Measurements from ENCODE around the gene PLXNA4.
"Not testable (repeated sequence)": the region's sequence is repeated elsewhere in the genome, so short reads cannot be mapped to it uniquely, and the experiment has no call there.

Gene PLXNA4

GRCh38 chr7:132189881-132190280, 386.4 kb downstream of the PLXNA4 start:
- DNase-seq, result no peak

DNA sequence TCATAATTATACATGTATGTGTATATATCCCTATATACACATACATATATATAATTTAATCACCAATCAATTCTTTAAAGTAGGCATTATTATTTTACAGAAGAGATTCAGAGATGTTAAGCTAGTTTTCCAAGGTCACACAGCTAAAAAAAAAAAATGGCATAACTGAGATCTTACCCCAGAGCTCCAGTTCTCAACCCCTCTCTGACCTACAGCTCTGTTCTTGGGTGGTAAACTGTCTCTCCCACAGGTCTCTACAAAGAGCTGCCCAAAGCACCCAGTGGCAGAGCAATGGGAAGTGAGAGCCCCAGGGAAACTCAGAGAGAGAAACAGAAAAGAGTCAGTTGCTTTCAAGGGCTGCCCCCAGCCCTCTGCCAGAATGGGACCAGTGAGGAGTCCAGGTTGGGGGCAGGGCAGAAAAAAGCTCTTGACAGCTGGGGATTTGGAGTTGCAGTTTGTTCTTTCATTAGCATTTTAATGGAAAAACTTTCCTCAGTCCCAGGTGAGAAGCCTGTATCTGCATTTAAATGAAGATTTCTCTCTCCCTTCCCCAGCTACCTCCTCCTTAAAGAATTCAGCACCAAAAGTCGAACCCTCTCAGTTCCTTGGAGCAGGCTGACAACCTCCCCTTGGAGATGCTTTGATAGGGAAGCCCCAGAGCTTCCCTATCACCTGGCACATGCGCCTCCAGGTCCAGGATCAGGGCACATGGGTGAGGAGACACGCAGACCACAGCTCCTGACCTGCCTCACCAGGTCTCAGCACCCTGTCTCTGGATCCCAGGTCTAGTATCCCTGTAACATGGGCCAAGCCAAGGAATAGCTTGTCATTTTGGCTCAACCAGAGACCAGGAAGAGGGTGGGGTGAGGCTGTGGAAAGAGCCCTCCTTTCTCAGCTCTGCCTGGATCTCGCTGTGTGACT, 388.1 kb downstream of the PLXNA4 start:
- no peak for DNase-seq

- no peak for DNase-seq
Measured at GRCh38 chr7:132187391-132187790, 388.9 kb downstream of the PLXNA4 start.

DNA sequence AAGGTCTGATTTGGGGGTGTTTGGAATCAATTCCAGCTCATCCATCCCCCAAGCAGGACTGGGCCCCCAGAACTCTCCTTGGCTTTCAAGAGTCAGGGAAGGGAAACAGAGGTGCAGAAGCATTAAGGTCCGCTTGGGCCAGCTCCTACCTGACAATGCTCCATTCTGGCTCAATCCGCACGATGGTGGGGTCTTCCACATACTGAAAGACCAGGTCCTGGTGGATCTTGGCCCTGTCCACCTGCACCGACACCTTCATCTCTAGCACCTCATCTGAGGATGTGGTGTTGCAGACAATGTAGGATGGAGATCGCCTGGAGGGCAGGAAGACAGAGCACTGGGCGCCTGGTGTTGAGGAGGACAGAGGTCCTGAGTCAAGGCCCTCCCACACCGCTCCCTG, 391.1 kb downstream of the PLXNA4 start:
- DNase-seq, result no peak

DNA sequence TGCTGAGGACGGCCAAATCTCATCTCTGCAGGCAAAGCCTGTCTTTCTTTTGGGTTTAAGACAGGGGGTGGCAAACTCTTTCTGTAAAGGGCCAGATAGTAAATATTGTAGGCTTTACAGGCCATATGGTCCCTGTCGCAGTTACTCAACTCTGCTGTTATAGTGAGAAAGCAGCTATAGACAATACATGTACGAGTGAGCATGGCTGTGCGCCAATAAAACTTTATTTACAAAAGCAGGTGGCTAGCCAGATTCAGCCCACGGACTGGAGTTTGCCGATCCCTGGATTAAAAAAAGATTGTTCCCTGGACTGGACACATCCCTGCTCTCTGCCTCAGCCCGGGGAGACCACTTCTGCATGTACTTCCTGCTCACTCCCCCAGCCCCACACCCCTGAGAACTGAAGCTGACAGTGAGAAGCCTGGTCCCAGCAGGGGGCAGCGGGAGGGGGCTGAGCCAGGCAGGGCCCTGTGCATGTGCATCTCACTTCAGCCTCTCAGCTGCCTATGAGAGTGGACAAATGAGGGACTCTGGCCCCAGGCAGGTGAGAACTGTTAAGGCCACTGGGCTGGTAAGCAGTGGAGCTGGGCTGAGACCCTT, 392.4 kb downstream of the PLXNA4 start:
- no peak for DNase-seq

- no peak for DNase-seq
Measured at GRCh38 chr7:132182992-132183391, 393.3 kb downstream of the PLXNA4 start.

- no peak for DNase-seq
Measured at GRCh38 chr7:132181946-132182685, 394.2 kb downstream of the PLXNA4 start.

DNA sequence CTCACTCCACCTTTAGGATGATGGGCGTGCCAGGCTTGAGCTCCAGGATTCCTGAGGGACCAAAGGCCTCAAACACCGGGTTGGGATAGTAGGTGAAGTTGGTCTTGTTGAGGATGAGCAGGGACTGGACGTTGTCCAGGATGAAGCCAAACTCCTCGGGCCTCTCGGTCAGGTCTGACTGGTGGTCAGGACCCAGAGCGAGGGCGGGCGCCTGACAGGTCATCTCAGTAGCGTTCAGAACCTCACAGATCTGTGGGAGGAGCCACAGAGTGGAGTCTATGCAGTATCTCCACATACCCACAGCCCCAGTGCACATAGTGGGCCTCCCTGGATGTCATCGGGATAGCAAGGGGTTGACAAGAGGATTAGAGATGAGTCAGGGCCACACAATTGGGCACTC, 394.9 kb downstream of the PLXNA4 start:
- no peak for DNase-seq

GRCh38 chr7:132180481-132180880, 395.8 kb downstream of the PLXNA4 start:
- DNase-seq, result no peak

- no peak for DNase-seq
Measured at GRCh38 chr7:132179681-132180080, 396.6 kb downstream of the PLXNA4 start.

DNA sequence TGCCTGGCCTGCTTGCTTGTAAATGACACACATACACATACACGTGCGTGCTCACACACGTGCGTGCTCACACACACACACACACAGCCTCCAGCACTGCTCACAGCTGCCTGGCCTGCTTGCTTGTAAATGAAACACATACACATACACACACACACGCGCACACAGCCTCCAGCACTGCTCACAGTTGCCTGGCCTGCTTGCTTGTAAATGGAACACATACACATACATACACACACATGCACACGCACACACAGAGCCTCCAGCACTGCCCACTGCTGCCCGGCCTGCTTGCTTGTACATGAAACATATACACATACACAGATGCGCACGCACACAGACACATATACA, 397.2 kb downstream of the PLXNA4 start:
- DNase-seq, result no peak

DNA sequence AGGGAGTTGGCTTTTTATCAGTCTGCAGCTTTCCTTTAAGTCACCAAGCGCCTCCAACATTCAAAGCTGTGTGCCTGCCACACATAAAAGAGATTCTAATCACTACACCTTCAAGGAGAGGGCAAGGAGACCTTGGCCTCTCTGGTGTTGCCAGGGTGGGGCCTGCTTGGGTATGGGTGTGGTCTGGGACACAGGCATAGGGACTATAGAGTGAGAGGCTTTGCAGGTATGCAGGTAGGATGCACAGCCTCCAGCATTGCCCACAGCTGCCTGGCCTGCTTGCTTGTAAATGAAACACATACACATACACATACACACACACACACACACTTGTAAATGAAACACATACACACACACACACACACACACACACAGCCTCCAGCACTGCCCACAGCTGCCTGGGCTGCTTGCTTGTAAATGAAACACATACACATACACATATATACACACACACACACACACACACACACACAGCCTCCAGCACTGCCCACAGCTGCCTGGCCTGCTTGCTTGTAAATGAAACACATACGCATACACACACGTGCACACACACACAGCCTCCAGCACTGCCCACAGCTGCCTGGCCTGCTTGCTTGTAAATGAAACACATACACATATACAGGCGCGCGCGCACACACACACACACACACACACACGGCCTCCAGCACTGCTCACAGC, 397.7 kb downstream of the PLXNA4 start:
- DNase-seq, result not testable (repeated sequence)

DNA sequence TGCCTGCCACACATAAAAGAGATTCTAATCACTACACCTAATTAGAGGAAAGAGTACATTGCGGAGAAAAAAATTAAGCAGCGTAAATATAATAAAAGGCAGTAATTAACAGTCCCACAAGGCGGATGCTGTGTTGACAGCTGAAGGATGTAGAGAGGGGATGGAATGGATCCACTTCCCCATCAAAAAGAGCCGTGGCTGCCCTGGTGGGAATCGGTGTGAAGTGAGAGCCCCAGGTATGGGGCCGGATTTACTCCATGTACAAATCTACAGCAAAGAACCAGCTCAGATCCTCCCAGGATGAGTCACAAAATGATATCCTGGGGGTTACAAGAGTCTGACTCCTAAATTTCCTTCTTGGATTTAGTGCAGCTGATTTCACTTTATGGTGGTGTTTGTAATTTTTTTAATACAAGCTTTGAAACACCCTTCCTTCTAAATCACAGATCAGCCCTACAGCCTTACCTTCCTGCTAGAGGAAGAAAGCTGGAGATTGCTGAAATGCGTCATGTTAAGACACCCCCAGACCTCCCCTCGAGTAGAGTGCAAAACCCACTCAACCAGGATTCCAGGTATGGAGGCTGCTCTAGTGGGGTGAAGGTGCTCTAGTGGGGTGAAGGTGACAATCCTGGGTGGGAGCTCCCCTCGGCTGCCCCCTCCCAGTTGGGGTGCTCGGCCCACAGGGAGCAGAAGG, 398.4 kb downstream of the PLXNA4 start:
- DNase-seq, result no peak

GRCh38 chr7:132176719-132177118, 399.6 kb downstream of the PLXNA4 start:
- DNase-seq, result no peak

GRCh38 chr7:132171130-132171576, 405.1 kb downstream of the PLXNA4 start:
- no peak for DNase-seq

DNA sequence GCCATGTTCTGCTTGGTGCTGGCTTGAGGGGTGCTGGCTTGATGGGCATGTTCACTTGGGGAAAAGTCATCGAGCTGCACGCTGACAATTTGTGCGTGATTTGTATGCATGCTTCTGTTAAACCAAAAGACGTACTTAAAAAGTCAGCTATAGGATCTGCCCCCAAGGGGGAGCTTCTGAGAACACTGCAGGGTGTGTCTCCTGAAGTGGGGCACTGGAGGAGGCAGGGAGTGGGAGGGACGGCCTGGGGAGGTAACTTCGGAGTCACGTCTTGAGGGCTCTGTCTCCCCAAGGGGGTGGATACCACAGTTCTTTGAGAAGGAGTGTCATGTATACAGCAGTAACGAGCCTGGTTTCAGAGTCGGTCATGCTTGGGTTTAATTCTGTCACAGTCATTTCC, 406.5 kb downstream of the PLXNA4 start:
- DNase-seq, result no peak

DNA sequence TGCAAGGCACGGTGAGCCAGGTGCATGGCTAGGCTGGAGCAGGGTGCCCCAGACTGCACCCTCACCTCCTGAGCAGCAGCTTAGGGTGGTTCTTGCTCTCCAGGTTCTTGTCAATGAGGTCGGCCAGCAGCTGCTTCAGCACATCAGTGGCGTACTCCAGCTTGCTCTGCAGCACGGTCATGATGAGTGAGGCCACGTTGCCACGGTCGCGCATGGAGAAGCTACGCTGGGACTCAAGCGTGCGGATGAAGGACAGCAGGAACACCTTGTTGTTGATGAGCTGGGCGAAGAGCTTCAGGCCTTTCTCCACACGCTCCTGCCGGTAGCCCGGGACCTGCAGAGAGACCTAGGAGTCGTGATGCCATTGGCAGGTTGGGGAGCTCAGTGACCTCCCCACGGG, 408.0 kb downstream of the PLXNA4 start:
- DNase-seq, result no peak

DNA sequence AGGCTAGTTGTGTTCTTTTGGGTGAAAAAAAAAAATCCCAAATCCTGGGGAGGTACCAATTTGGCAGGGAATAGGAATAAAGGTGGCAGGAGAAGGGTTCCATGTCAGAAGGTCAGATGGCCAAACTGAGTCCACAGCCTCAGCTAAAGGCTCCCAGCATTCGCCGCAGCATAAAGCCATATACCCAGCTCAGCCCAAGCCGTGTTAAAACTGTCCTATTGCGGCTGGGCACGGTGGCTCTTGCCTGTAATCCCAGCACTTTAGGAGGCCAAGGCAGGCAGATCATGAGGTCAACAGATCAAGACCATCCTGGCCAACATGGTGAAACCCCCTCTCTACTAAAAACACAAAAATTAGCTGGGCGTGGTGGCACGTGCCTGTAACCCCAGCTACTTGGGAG, 410.6 kb downstream of the PLXNA4 start:
- DNase-seq, result not testable (repeated sequence)

- no peak for DNase-seq
Measured at GRCh38 chr7:132164558-132165125, 411.6 kb downstream of the PLXNA4 start.

- DNase-seq, result no peak
Measured at GRCh38 chr7:132162556-132163144, 413.6 kb downstream of the PLXNA4 start.

DNA sequence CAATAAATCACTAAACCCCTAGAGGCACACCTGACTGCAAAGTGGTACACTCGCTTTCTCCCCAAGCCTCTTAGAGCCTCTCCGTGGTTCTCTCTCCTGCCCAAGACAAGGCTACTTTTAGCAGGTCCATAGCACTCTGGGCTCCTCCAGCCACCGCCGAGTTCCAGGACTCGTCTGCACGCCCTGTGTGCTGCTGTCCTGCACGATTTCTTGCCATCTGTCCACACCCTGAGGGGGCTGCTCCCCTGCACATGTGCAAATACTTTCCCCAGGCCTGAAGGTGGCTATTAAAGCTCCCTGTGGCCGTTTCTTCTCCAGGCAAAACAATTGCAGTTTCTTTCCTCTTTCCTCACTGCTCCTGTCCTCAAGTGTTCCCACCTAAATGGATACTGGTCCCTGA, 414.3 kb downstream of the PLXNA4 start:
- DNase-seq, result no peak

- DNase-seq, result no peak
Measured at GRCh38 chr7:132161533-132161915, 414.7 kb downstream of the PLXNA4 start.
